ENCODE results near the gene PARD3.
A peak's percentile ranks its signal among the peaks of the same experiment; 100 is the strongest.

The PARD3 gene

GRCh38 chr10:34824870-34825269 is 9.8 kb upstream of the PARD3 start:
- no peak for DNase-seq (ENCODE audit: low spot score)

DNA sequence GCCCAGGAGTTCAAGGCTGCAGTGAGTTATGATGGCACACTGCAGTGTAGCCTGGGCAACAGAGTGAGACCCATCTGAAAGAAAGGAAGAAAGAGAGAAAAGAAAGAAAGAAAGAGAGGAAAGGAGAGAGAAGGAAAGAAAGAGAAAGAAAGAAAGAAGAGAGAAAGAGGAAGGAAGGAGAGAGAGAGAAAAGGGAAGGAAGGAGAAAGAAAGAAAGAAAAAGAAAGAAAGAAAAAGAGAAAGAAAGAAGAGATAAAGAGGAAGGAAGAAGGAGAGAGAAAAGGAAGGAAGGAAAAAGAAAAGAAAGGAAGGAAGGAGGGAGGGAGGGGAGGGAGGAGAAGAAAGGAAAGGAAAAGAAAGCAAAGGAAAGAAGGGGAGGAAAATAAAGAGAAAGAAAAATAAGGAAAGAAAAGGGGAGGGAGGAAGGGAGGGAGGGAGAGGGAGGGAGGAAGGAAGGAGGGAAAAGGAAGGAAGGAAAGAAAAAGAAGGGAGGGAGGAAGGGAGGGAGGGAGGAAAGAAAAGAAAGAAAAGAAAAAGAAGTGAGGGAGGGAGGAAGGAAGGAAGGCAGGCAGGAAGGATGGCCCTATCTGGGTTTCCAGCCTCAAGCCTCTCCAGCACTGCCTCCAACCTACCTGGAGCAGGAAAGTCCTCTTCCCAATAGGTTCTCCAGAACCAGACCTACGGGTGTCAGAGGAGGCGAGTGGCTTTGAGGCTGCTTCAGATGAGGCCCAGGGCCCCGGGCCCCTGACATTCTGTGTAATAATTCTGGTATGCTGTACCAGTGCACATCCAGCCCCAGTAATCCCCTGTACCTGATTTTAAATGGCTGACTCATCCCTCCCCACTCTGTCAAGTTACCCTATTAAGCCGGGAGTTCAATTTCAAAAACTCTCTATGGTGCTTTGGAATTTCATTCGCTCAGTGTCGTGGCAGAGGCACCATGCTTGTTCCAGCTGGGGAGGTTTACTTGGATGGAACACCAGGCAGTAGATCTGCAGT is 6.8 kb upstream of the PARD3 start:
- DNase-seq (ENCODE audit: low spot score), result no peak

DNA sequence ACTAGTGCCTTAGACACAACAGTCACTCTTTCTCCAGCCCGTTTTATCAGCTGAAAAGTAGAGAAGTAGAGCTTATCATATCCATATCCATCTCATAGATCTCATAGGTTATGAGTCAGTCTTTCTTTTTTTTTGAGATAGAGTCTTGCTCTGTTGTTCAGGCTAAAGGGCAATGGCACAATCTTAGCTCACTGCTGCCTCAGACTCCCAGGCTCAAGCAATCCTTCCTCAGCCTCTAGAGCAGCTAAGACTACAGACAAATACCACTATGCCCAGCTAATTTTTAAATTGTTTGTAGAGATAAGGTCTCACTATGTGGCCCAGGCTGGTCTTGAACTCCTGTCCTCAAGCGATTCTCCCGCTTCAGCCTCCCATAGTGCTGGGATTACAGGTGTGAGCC is 2.5 kb upstream of the PARD3 start:
- DNase-seq (ENCODE audit: low spot score), result no peak

DNA sequence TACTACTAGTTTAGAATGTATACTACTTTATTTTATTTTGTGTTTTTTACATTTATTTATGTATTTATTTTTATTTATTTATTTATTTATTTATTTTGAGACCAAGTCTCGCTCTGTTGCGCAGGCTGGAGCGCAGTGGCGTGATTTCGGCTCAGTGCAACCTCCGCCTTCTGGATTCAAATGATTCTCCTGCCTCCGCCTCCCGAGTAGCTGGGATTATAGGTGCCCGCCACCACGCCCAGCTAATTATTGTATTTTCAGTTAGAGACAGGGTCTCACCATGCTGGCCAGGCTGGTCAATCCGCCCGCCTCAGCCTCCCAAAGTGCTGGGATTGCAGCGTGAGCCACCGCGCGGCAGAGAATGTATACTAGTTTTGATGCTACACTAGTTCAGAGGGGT is 2.0 kb upstream of the PARD3 start:
- DNase-seq (ENCODE audit: low spot score), result no peak

DNA sequence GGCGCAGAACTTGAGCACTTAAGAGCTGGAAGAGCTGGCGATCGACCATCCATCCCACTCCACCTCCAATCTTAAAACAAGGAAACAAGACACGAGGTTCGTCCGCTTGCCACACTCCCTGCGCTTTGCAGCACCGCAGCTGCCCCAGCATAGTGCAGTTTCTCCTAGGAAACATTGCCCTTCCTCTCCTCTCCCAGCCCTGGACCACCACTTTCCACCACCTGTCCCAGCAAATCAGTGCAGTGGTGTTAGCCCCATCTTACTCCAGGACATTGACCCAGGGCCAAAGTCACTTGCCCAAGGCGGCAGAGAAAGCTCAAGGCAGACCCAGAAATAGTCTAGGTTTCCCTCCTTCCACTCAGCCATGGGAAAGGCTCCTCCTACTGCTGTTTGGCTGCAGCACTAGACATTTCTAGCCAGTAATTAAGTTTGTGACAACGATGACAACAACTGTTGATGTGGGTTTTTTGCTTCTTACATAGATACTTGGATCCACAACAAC is 1.5 kb upstream of the PARD3 start:
- no peak for DNase-seq (ENCODE audit: low spot score)

DNA sequence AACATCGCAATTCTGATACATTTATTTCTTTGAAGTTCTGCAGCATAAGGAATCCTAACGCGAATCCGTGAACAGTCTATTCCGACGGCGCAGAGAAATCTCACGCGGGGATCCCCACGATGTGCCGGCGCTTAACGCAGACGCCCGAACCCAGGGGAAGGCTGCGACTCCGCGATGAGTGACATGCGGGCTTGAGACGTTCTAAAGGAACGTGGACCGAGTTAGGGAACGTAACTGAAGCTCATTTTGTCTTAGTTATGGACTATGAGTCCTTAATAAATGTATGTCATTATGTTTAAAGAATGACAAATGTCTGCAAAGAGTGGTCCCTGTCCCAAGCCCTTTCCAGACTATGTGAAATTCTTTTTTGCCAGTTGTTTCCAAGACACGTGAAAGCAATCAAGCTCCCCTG is 995 bp upstream of the PARD3 start:
- no peak for DNase-seq (ENCODE audit: low spot score)

DNA sequence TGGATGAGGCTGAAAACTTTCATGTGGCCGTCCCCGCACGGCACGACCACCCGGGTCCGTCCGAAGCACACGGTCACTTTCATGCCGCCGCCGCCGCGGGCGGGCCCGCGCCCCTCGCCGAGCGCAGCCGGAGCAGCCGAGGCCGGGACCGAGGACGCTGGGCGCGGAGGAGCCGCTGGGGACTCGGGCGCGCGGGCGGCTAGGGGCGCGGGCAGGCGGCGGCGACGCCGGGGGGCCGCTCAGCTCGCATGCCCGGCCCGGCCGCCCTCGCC is 247 bp downstream of the PARD3 start:
- DNase-seq (ENCODE audit: low spot score), result no peak

- no peak for DNase-seq (ENCODE audit: low spot score)
These were observed 728 bp downstream of the PARD3 start for GRCh38 chr10:34814223-34814912.

GRCh38 chr10:34813626-34814222 is 1.4 kb downstream of the PARD3 start:
- DNase-seq (ENCODE audit: low spot score), result no peak

DNA sequence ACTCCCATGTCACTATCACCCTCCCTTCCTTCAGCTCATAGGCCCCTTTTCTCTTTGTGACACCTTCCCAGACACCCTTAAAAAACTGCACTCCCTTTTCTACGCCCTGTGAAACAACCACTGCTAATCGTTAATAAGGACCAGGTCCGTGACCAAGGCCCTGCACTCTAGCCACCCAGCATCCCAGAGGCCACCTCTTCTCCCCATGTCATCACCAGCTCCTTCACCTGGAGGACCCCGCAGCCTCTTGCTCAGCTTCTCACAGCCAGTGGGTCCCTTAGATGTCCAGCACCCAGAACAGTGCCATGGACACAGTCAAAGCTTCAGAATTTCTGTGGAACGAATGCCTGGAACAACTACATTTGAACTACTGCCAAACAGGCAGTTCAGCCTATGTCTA is 2.3 kb downstream of the PARD3 start:
- no peak for DNase-seq (ENCODE audit: low spot score)

DNA sequence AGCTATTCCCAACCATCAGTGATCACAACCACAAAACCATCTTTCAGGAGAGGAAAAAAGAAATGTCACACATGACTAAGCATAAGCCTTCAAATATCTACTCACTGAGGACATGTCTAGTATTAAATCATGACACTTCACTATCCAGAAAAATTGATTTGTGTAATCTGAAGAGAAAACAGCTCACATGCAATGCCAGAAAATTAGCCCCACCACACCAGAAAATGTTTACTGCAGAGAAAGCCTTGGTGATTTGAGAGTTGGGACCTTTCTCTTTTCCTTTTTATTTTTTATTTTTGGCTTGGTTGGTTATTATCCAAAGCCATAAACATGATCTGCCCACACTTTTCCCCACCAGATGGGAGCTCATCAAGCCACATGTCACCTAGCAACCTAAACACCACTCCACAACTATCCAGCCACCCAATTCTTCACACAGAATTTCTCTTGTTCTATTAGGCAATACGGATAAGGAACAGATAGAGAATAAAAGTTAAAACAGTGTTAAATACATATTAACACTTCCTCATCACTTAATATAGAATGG is 3.1 kb downstream of the PARD3 start:
- no peak for DNase-seq (ENCODE audit: low spot score)

DNA sequence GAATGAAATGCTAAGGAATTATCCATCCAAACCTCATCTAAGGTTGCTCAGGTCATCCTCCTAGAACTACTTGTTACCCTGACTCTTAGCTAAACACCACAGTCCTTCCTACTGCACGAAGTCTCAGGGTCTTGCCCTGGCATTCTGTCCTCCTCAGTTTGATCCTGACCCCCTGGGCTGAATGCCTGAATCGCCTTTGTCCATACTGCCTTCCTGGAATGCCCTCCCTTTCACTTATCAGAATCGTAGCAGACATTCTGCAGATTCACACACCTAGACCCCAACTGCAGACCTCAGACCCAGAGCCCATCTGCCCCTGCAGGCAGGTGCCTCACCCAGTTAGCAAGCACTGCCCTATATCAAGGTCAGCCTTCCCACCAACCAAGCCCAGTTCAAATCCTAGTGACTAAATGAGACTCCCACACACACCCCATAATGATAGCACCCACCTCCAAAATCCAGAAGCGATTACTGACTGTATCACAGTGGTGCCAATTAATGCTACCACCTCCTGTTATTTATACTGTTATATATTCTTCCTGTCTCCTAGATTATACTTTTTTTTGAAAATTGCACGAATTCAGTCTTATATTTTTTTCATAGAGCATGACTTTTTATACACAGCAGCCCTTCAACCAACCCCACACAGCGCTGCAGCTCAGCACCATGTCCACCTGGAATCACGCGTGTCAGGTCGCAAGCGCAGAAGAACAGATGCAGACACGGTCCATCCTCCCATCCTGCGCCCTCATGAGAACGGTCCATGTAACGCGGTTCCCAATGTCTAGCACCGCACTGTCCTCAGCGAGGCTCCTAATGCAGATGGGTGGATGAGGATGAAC is 3.7 kb downstream of the PARD3 start:
- DNase-seq (ENCODE audit: low spot score), result no peak

DNA sequence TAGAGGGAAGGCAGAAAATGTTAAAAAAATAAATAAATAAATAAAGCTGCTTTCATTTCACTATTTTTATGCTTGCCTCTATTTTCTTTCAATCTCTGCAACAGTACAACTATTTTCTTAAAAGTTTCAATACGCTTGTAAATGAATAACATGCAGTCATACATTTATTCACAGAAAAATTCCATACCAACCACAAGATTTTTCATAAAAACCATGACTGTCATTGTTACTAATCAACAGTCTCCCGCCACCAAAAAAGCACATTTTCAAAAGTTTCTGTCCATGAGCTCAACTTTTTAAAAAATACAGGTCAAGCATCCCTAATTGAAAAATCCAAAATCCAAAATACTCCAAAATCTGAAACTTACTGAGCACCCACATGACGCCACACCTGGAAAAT is 5.3 kb downstream of the PARD3 start:
- no peak for DNase-seq (ENCODE audit: low spot score)

DNA sequence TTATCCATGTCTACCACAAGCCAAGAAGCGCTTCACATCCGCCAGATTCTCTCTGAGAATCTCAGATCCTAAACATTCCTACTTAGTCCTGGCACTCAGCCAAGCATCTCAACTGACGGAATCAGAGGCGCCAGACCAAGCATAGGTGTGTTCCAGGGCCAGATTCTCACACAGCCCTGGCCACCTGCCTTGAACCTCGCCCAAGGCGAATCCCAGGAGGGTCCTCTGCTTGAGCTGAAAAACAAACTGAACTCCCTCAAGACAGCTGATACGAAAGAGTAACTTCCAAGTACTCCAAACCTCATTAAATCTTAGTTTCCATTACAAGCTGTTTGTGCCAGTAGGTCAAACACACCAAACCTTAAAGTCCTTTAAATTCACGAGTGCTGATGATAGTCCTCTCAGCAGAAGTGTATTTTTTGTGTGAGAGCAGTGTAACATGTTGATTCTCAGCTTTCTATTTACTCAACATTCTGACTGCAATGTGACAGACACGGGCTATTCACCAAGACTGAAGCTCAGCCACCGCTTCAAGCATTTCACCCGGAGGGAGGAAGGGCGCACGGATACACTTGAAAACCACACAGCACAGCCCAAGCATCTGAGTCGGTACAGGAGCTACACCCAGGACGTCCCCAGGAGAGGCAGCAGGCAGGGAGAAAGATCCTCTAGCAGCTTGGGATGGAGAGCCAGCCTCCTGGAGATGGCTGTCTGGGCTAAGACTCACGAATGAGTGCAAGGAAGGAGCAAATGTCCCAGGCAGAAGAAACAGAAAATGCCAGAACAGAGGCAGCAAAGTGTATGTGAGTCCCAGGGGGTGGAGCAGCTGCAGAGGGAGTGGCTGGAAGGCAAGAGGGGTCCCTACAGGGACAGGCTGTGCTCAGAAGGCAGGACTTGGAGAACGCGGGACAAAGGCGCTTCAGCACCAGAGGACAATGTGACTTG is 6.0 kb downstream of the PARD3 start:
- peak; percentile 49 for DNase-seq (ENCODE audit: low spot score)

- DNase-seq (ENCODE audit: low spot score), result no peak
These were observed 6.8 kb downstream of the PARD3 start for GRCh38 chr10:34808336-34808735.

- DNase-seq (ENCODE audit: low spot score), result no peak
These were observed 10.8 kb downstream of the PARD3 start for GRCh38 chr10:34804306-34804705.

GRCh38 chr10:34802692-34803091 is 12.4 kb downstream of the PARD3 start:
- no peak for DNase-seq (ENCODE audit: low spot score)

GRCh38 chr10:34801097-34801733 is 13.9 kb downstream of the PARD3 start:
- DNase-seq (ENCODE audit: low spot score), result no peak

GRCh38 chr10:34800624-34801023 is 14.5 kb downstream of the PARD3 start:
- no peak for DNase-seq (ENCODE audit: low spot score)

- DNase-seq (ENCODE audit: low spot score), result no peak
These were observed 16.4 kb downstream of the PARD3 start for GRCh38 chr10:34798654-34799053.
